Stimulated activated CD8-positive, alpha-beta memory T cell treated with anti-CD3 and anti-CD28 coated beads, Interleukin-2, amount 100 ng/mL, for 1 hour (primary cell): ENCODE measurements around the gene PDGFRB.

Source experiments
- DNase-seq, 2 donors: peaks; one replicate each; pipeline ENCODE4 v3.0.0-alpha.2; 2020; ENCODE audit warnings: low read depth in 2 of 2

PDGFRB gene

GRCh38 chr5:150163035-150163434 lies 7.4 kb upstream of the PDGFRB start:
- no peak for DNase-seq

- DNase-seq, result no peak
Observed at GRCh38 chr5:150162142-150162513, 6.5 kb upstream of the PDGFRB start.

- DNase-seq, result peak; percentile 48 to 58
Observed at GRCh38 chr5:150161242-150162141, 5.8 kb upstream of the PDGFRB start.

- DNase-seq, result no peak
Observed at GRCh38 chr5:150160448-150161081, 4.9 kb upstream of the PDGFRB start.

GRCh38 chr5:150159741-150160179 lies 4.1 kb upstream of the PDGFRB start:
- DNase-seq, result no peak

- no peak for DNase-seq
Observed at GRCh38 chr5:150159031-150159430, 3.4 kb upstream of the PDGFRB start.

GRCh38 chr5:150158170-150158949 lies 2.7 kb upstream of the PDGFRB start:
- no peak for DNase-seq

- no peak for DNase-seq
Observed at GRCh38 chr5:150157168-150157567, 1.5 kb upstream of the PDGFRB start.

GRCh38 chr5:150156540-150156939 lies 895 bp upstream of the PDGFRB start:
- no peak for DNase-seq

GRCh38 chr5:150156027-150156368 lies 353 bp upstream of the PDGFRB start:
- no peak for DNase-seq

- no peak for DNase-seq
Observed at GRCh38 chr5:150154618-150155128, 972 bp downstream of the PDGFRB start.

- no peak for DNase-seq
Observed at GRCh38 chr5:150153957-150154617, 1.6 kb downstream of the PDGFRB start.

- DNase-seq, result no peak
Observed at GRCh38 chr5:150153483-150153882, 2.2 kb downstream of the PDGFRB start.

GRCh38 chr5:150152636-150153462 lies 2.8 kb downstream of the PDGFRB start:
- no peak for DNase-seq

GRCh38 chr5:150149618-150150017 lies 6.0 kb downstream of the PDGFRB start:
- no peak for DNase-seq

- no peak for DNase-seq
Observed at GRCh38 chr5:150148117-150148927, 7.3 kb downstream of the PDGFRB start.

- DNase-seq, result no peak
Observed at GRCh38 chr5:150147670-150148069, 8.0 kb downstream of the PDGFRB start.

GRCh38 chr5:150146862-150147601 lies 8.6 kb downstream of the PDGFRB start:
- DNase-seq, result no peak

- no peak for DNase-seq
Observed at GRCh38 chr5:150146235-150146634, 9.4 kb downstream of the PDGFRB start.
